ENCODE measurements around the gene NF1.

- no peak for TF ChIP-seq CTCF (IDR thresholded peaks at IDR 0.05; ENCODE audit: insufficient read depth, low read length, poor library complexity, severe bottlenecking)
- TF ChIP-seq EZH2phosphoT487 (conservative IDR thresholded peaks at IDR 0.05; ENCODE audit: low read length), result no peak
These were observed 6.2 kb downstream of the NF1 start for GRCh38 chr17:31100840-31101459.

Measured in SU-DHL-6 (cell line).